ENCODE data around the gene ACBD4. TPM values are rescaled to one million over a fixed set of nuclear protein-coding genes. Genes with fewer than 3 reads are reported as not detected.

The ACBD4 gene
- total RNA-seq, 1 donor from 2014 or later: 7.1 TPM

- no peak for TF ChIP-seq CTCF (IDR thresholded peaks at IDR 0.05; ENCODE audit: insufficient read depth, low read length, poor library complexity, severe bottlenecking)
- Histone ChIP-seq H3K4me3 (ENCODE audit: low read depth, low read length) (peak within 1 kb of the TSS; percentile 73), H3K36me3 (ENCODE audit: control insufficient read depth, insufficient read depth, low read length) (no peaks in the 10 kb centered on the region), H3K27me3 (ENCODE audit: control insufficient read depth, insufficient read depth, low read length) (no peaks in the 10 kb centered on the region)
- DNase-seq (ENCODE audit: low read depth): peak; percentile 96
These were observed 26.0 kb downstream of the ACBD4 start, which contains the start of gene HEXIM2 for GRCh38 chr17:45161288-45162024. Gene HEXIM2 (plus strand): TSS chr17:45161875. CDS start chr17:45162794, 919 bp downstream.

GRCh38 chr17:45162025-45162687 lies 26.7 kb downstream of the ACBD4 start:
- no peak for TF ChIP-seq CTCF (IDR thresholded peaks at IDR 0.05; ENCODE audit: insufficient read depth, low read length, poor library complexity, severe bottlenecking)
- Histone ChIP-seq H3K27me3 (ENCODE audit: control insufficient read depth, insufficient read depth, low read length) (no peaks in the 10 kb centered on the region), H3K4me3 (ENCODE audit: low read depth, low read length) (peak overlapping the region; percentile 34), H3K36me3 (ENCODE audit: control insufficient read depth, insufficient read depth, low read length) (no peaks in the 10 kb centered on the region)
- DNase-seq (ENCODE audit: low read depth): no peak

- Histone ChIP-seq H3K36me3 (ENCODE audit: control insufficient read depth, insufficient read depth, low read length) (no peaks in the 10 kb centered on the region), H3K27me3 (ENCODE audit: control insufficient read depth, insufficient read depth, low read length) (no peaks in the 10 kb centered on the region), H3K4me3 (ENCODE audit: low read depth, low read length) (no peak overlapping the region)
- no peak for TF ChIP-seq CTCF (IDR thresholded peaks at IDR 0.05; ENCODE audit: insufficient read depth, low read length, poor library complexity, severe bottlenecking)
- no peak for DNase-seq (ENCODE audit: low read depth)
These were observed 29.3 kb downstream of the ACBD4 start for GRCh38 chr17:45164734-45165269.

GRCh38 chr17:45168991-45169752 lies 33.7 kb downstream of the ACBD4 start:
- Histone ChIP-seq H3K27me3 (ENCODE audit: control insufficient read depth, insufficient read depth, low read length) (no peaks in the 10 kb centered on the region), H3K4me3 (ENCODE audit: low read depth, low read length) (no peak overlapping the region), H3K36me3 (ENCODE audit: control insufficient read depth, insufficient read depth, low read length) (no peaks in the 10 kb centered on the region)
- no peak for DNase-seq (ENCODE audit: low read depth)
- TF ChIP-seq CTCF (IDR thresholded peaks at IDR 0.05; ENCODE audit: insufficient read depth, low read length, poor library complexity, severe bottlenecking): no peak

- DNase-seq (ENCODE audit: low read depth): no peak
- TF ChIP-seq CTCF (IDR thresholded peaks at IDR 0.05; ENCODE audit: insufficient read depth, low read length, poor library complexity, severe bottlenecking): no peak
- Histone ChIP-seq H3K4me3 (ENCODE audit: low read depth, low read length) (no peak overlapping the region), H3K36me3 (ENCODE audit: control insufficient read depth, insufficient read depth, low read length) (no peaks in the 10 kb centered on the region), H3K27me3 (ENCODE audit: control insufficient read depth, insufficient read depth, low read length) (no peaks in the 10 kb centered on the region)
These were observed 34.9 kb downstream of the ACBD4 start for GRCh38 chr17:45170280-45170930.
